Natural killer cell treated with Interleukin-12 subunit alpha and Interleukin-12 subunit beta and Interleukin-15 and Interleukin-18, amount 100 ng/mL, for 72 hours (primary cell): ENCODE measurements around the gene FXYD2. TPM values are rescaled to one million over a fixed set of nuclear protein-coding genes. Genes with fewer than 3 reads are reported as not detected.

Experiments used
- ATAC-seq, 2 donors: fragments of 150-1000 bp; cut with Tn5 transposase in 1 of 2; sonication (Bioruptor Pico), chemical (Tn5 transposase) in 1 of 2; 2 replicates each; pipeline ENCODE4 v1.10.0; 2021
- DNase-seq: peaks from one replicate; pipeline ENCODE4 v3.0.0; 2022; ENCODE audit warnings: low spot score
- H3K27ac Mint-ChIP-seq, 2 donors: 1 replicate in 1 of 2; 2 replicates in 1 of 2; pipeline ENCODE4 v1.8.0; 2022; ENCODE audit warnings: mixed read lengths in 2 of 2, mild to moderate bottlenecking in 1 of 2, moderate library complexity in 1 of 2
- H3K27me3 Mint-ChIP-seq, 2 donors: 1 replicate in 1 of 2; 2 replicates in 1 of 2; pipeline ENCODE4 v1.8.0; 2022; ENCODE audit warnings: mixed read lengths in 2 of 2
- H3K36me3 Mint-ChIP-seq: one replicate; pipeline ENCODE4 v1.8.0; 2022; ENCODE audit warnings: mixed read lengths
- H3K4me1 Mint-ChIP-seq, 2 donors: 1 replicate in 1 of 2; 2 replicates in 1 of 2; pipeline ENCODE4 v1.8.0; 2022; ENCODE audit warnings: low read depth in 2 of 2, mixed read lengths in 2 of 2, mild to moderate bottlenecking in 1 of 2
- H3K4me3 Mint-ChIP-seq: one replicate; pipeline ENCODE4 v1.8.0; 2022; ENCODE audit warnings: mixed read lengths
- H3K9me3 Mint-ChIP-seq: 2 replicates; pipeline ENCODE4 v1.8.0; 2022; ENCODE audit warnings: mixed read lengths
- total RNA-seq, 2 donors: library from RNA; stranded (reverse); gene quantifications; one replicate each; pipeline ENCODE4 v1.2.3, GENCODE V29; 2022

Gene FXYD2
- total RNA-seq, 2 donors from 2014 or later: 0.14 to 1.5 TPM

DNA sequence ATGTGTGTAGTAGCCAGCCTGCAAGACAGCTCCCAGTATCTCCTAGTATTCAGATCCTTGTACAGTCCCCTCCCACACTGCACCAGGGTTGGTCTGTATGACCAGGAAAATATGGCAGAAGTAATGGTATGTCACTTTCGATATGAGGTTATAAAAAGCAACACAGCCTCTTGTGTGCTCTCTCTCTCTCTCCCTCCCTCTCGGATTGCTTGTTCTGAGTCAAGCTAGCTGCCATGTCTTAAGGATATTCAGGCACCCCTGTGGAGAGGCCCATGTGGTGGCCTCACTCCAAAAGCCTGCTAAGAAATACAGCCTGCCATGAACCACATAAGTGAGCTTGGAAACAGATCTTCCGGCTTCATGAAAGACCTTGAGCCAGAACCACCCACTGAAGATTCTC lies 26.6 kb upstream of the FXYD2 start:
- Mint-ChIP-seq H3K9me3 (no peaks in the 10 kb centered on the region), H3K4me1 (peaks cover 12 to 13% of the 10 kb centered on the region in 2 donors), H3K27me3 (peaks cover 16 to 27% of the 10 kb centered on the region in 2 donors), H3K36me3 (peaks cover 7% of the 10 kb centered on the region), H3K27ac (peak overlapping the region; percentile 19 to 39), H3K4me3 (no peak overlapping the region)
- ATAC-seq (no peak), DNase-seq (no peak)

GRCh38 chr11:117849781-117850414 lies 25.4 kb upstream of the FXYD2 start:
- no peak for DNase-seq

DNA sequence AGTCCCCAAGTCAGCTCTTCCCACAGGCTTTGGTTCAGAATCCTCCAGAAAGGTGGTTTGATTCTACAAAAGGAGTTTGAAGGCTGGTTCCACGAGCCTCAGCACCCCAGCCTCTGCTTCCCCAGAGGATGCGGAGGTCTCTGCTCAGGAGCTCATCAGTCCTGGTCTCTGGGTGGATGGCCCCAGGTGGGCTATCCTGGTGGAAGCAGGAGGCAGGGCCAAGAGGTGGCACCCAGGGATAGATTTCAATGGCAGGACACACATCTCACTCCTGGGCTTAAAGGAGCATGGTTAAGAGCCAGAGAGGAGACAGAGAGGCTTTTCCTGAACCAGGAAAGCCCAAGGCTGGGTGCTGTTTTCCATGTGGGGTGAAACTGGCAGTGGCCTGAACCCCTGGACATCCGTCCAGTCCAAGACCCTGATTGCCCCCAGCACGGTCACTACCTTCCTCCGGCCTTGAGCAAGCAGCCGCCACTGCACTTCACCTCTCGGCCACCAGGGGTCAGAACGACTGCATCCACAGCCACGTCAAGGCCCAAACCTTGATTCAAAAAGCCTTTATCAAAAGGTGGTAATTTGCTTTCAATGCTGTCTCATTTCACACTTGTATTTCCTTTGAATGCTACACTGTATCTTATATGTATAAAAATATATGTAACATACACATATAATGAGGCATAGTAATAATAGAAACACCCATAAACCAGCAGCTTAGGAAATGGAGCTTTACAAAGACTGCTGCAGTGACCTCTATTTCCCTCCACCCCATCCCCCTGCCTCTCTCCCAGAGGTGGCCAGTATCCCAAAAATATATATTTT lies 19.3 kb upstream of the FXYD2 start:
- H3K4me3 Mint-ChIP-seq: no peak overlapping the region
- ATAC-seq: peak; percentile 73 to 83
- H3K9me3 Mint-ChIP-seq: no peaks in the 10 kb centered on the region
- no peak overlapping the region for H3K27ac Mint-ChIP-seq
- DNase-seq: peak; percentile 76
- H3K36me3 Mint-ChIP-seq: no peaks in the 10 kb centered on the region
- peaks cover 0 to 2% of the 10 kb centered on the region in 2 donors for H3K27me3 Mint-ChIP-seq
- no peaks in the 10 kb centered on the region for H3K4me1 Mint-ChIP-seq

More at GRCh38 chr11:117849781-117850414, 25.4 kb upstream of the FXYD2 start:
- ATAC-seq: peak; percentile 77 to 81
- peaks cover 11 to 25% of the 10 kb centered on the region in 2 donors for H3K27me3 Mint-ChIP-seq
- H3K4me3 Mint-ChIP-seq: peak overlapping the region; percentile 36
- peaks cover 12 to 13% of the 10 kb centered on the region in 2 donors for H3K4me1 Mint-ChIP-seq
- peaks cover 7% of the 10 kb centered on the region for H3K36me3 Mint-ChIP-seq
- peak overlapping the region; percentile 12 to 19 for H3K27ac Mint-ChIP-seq
- H3K9me3 Mint-ChIP-seq: no peaks in the 10 kb centered on the region

GRCh38 chr11:117842131-117842941 lies 17.8 kb upstream of the FXYD2 start:
- H3K27me3 Mint-ChIP-seq: peaks cover 0 to 2% of the 10 kb centered on the region in 2 donors
- H3K9me3 Mint-ChIP-seq: no peaks in the 10 kb centered on the region
- peak overlapping the region in 1 of 2 donors; percentile 46 for H3K27ac Mint-ChIP-seq
- H3K4me1 Mint-ChIP-seq: peaks cover 7 to 10% of the 10 kb centered on the region in 2 donors
- H3K4me3 Mint-ChIP-seq: no peak overlapping the region
- ATAC-seq (no peak), DNase-seq (no peak)
- no peaks in the 10 kb centered on the region for H3K36me3 Mint-ChIP-seq

DNA sequence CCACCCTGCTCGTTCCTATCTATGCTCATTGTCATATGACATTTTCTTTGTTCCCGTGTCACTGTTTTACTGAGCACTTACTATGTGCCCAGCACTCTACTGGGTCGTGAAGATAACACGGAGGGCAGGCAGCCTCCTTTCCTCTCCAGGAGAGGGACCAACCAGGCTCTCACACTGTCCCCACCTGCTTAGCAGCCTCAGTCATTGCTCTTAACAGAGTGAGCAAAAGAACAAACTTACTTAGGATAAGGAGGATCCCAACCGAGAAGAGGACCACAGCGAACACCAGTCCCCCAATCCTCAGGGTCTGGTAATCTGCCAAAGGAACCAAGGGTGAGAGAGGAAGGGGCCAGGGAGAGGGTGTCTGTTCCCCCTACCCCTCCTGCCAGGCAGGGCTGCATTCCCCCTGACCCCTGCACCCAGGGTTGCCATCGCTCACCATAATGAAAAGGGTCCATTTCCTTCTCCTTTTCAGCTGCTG lies 17.0 kb upstream of the FXYD2 start:
- H3K27me3 Mint-ChIP-seq: no peaks in the 10 kb centered on the region
- no peak for ATAC-seq
- H3K36me3 Mint-ChIP-seq: no peaks in the 10 kb centered on the region
- peak; percentile 49 for DNase-seq
- no peaks in the 10 kb centered on the region for H3K9me3 Mint-ChIP-seq
- H3K4me1 Mint-ChIP-seq: peaks cover 10 to 18% of the 10 kb centered on the region in 2 donors
- peak overlapping the region in 1 of 2 donors; percentile 46 for H3K27ac Mint-ChIP-seq
- H3K4me3 Mint-ChIP-seq: no peak overlapping the region

DNA sequence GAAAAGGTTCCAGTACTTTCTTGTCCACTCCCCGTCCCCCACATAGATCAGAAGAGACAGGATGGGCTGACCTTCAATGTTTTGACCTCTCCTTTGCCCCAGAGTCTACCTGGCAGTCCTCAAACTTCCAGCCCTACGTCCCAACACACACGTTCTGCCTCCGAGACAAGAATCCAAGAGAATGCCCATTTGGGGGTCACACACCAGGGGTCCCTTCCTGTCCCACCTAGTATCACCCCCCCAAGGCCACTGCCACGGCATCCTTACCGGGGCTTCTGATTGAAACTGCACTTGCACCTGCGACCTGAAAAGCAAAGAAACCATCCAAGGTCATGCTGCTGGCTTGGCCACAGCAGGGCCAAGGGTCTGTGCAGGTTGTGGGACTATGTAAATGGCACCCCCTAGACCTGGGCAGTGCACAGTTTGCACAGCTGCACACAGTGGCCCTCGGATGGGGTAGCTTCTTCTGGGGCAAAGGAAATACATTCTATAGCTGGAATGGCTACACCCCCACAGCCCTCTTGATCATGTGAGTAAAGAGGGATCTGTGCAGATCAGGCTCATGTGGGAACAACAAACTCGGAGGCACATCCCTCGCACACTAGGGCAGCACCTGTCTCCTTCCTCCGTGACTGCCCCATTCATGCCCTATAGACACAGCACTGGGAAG lies 16.5 kb upstream of the FXYD2 start:
- H3K4me1 Mint-ChIP-seq: peaks cover 10 to 19% of the 10 kb centered on the region in 2 donors
- no peaks in the 10 kb centered on the region for H3K36me3 Mint-ChIP-seq
- no peaks in the 10 kb centered on the region for H3K27me3 Mint-ChIP-seq
- H3K4me3 Mint-ChIP-seq: no peak overlapping the region
- no peaks in the 10 kb centered on the region for H3K9me3 Mint-ChIP-seq
- DNase-seq: no peak
- ATAC-seq: no peak
- H3K27ac Mint-ChIP-seq: peak overlapping the region in 1 of 2 donors; percentile 46

DNA sequence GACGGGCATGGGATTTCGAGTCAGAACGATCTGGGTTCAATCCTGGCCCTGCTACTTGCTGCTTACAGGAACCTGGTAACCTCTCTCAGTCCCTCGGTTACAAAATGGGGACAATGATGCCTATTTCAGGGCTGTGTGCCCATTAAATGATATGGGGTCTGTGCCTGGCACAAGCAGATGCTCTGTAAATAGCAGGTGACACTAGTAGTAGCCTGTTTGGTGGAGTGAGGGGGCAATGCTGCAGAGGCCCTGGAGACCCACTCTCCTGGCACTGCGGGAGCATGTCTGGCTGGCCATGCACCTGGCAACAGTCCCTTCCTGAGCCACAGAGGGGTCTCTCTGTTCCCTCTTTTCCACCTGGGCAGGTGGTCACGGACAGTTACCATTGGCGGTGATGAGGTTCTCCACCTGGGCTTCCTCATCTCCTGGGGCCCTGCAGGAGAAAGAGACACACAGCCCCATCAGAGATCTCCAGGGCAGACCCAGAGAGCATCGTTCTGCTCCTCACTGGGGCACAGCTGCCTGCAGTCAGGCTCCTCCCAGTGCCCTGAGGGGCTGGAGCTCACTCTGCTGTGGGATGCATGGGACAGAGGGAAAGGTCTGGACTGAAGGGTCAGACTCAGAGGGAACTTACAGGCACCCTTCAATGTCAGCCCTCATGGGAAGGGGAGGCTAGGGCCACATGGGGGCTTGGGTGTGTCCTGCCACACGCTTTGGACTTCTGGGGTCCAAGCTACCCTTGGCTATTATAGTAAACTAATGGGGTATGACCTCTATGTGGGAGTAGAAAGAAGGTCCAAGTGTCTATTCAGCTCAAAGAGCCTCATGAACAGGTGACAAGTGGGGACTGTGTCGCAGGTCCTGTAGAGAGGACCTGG lies 15.6 kb upstream of the FXYD2 start:
- H3K9me3 Mint-ChIP-seq: no peaks in the 10 kb centered on the region
- H3K27me3 Mint-ChIP-seq: no peaks in the 10 kb centered on the region
- peak overlapping the region in 1 of 2 donors; percentile 18 for H3K27ac Mint-ChIP-seq
- DNase-seq (no peak), ATAC-seq (no peak)
- no peaks in the 10 kb centered on the region for H3K36me3 Mint-ChIP-seq
- H3K4me3 Mint-ChIP-seq: no peak overlapping the region
- peaks cover 10 to 19% of the 10 kb centered on the region in 2 donors for H3K4me1 Mint-ChIP-seq

DNA sequence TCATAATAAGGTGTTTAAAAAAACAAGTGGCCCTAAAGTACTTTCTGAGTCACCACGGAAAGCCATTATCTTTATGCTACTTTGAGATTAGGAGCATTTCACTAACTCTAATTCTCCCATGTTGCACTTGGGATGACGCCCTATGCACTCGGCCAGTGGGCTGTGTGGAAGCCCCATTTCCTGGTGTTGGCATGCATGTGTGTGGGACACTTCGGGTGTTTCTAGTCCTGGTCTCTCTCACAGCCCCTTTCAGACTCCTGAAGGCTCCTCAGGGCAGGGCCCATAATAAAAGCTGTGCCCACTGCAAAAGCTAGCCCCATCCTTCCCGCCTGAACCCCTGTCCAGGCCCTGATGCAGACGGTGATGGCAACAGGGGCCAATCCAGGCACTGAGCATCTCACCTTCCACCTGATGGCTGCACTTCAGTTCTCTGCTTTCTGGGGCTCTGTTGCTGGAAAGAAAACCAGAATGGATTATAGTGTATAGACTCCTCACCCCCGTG lies 14.9 kb upstream of the FXYD2 start:
- H3K4me1 Mint-ChIP-seq: peaks cover 10 to 19% of the 10 kb centered on the region in 2 donors
- H3K27ac Mint-ChIP-seq: no peak overlapping the region
- H3K36me3 Mint-ChIP-seq: no peaks in the 10 kb centered on the region
- H3K9me3 Mint-ChIP-seq: no peaks in the 10 kb centered on the region
- no peak overlapping the region for H3K4me3 Mint-ChIP-seq
- ATAC-seq: no peak
- H3K27me3 Mint-ChIP-seq: no peaks in the 10 kb centered on the region
- DNase-seq: peak; percentile 51

DNA sequence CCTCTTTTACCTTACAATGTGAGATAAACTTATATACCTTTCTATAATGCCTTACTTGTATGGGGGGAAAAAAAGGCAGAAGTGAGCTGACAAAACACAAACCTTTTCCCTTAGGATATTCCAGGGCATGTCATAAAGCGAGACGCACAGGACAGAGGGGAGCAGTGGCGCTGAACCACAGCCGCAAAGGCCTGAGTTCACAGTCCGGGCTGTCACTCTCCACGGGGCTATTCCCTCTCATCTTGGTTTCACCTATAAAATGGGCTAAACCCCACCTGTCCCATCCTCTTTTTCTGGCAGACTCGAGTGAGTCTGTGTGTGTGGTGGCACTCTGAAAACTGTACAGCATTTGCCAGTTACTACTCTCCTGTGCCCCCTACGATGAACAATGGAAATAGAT lies 14.4 kb upstream of the FXYD2 start:
- Mint-ChIP-seq H3K36me3 (no peaks in the 10 kb centered on the region), H3K27me3 (no peaks in the 10 kb centered on the region), H3K4me3 (no peak overlapping the region), H3K27ac (peak overlapping the region in 1 of 2 donors; percentile 62), H3K4me1 (peaks cover 10 to 19% of the 10 kb centered on the region in 2 donors), H3K9me3 (no peaks in the 10 kb centered on the region)
- DNase-seq (peak; percentile 22), ATAC-seq (no peak)

DNA sequence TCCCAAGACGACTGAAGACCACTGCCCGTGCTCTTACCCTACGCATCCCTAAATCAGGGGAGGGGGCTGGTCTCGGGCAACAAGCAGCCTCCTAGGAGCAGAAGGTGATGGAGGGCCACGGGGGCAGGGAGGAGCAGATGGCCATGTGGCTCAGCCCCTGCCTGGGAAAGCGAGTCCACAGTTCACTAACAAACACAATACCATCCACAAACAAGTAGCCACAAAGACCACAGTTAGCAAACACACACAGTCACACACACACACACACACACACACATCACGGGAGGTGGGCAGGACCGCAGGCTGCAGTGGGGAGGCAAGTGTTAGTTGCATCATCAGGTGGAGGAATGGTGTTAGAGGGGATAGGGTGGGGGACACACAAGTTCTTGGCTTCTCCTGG lies 13.2 kb upstream of the FXYD2 start:
- H3K9me3 Mint-ChIP-seq: no peaks in the 10 kb centered on the region
- DNase-seq (no peak), ATAC-seq (peak in 1 of 2 donors; percentile 32)
- peak overlapping the region in 1 of 2 donors; percentile 37 for H3K27ac Mint-ChIP-seq
- H3K4me3 Mint-ChIP-seq: peak overlapping the region; percentile 25
- H3K27me3 Mint-ChIP-seq: no peaks in the 10 kb centered on the region
- H3K36me3 Mint-ChIP-seq: no peaks in the 10 kb centered on the region
- peaks cover 10 to 19% of the 10 kb centered on the region in 2 donors for H3K4me1 Mint-ChIP-seq

DNA sequence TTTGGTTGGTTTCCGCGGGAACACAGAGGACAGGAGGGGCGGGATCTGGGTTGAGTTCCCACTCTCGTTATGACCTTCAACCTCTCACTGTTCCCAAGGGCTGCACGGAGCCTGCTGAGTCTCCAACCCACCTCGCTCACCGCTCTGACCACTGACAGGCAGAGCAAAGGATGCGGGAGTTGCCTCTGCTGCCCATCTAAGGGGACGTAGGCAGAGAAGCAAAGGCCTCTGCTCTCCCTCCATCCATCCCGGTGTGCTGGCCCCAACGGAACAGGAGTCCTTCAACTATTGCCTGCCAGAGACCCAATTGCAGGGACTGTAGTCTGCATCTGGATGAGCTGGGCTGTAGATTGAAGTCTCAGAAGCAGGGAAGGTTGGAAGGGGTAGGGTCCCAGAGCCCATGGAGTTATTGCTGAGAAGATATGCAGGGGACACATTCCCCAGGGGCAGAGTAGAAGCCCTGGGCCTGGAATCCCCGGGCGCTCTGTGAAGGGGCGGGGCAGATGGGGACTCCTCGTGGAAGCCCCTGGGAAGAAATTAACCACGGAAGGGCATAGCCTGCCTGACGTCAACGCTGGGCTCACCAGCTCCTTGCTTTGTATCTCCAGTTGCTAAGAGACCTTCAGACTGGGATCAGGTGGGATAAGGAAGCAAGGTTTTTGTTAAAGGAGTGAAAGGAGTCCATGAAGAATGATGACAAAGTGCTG lies 12.7 kb upstream of the FXYD2 start:
- Mint-ChIP-seq H3K4me3 (peak overlapping the region; percentile 25), H3K27ac (peak overlapping the region in 1 of 2 donors; percentile 37)

More for the DNA sequence above, 12.7 kb upstream of the FXYD2 start:
- peaks cover 10 to 19% of the 10 kb centered on the region in 2 donors for H3K4me1 Mint-ChIP-seq
- ATAC-seq (no peak), DNase-seq (no peak)
- no peaks in the 10 kb centered on the region for H3K36me3 Mint-ChIP-seq
- no peaks in the 10 kb centered on the region for H3K27me3 Mint-ChIP-seq
- no peaks in the 10 kb centered on the region for H3K9me3 Mint-ChIP-seq
